COR-L47 (cell line): ENCODE data around the gene TSPY3.
"Not testable (repeated sequence)": the region's sequence is repeated elsewhere in the genome, so short reads cannot be mapped to it uniquely, and the experiment has no call there.

Experiments
- DNase-seq: peaks from one replicate; lab custom pipeline; 2025; lab: John Stamatoyannopoulos, UW

The TSPY3 gene

DNA sequence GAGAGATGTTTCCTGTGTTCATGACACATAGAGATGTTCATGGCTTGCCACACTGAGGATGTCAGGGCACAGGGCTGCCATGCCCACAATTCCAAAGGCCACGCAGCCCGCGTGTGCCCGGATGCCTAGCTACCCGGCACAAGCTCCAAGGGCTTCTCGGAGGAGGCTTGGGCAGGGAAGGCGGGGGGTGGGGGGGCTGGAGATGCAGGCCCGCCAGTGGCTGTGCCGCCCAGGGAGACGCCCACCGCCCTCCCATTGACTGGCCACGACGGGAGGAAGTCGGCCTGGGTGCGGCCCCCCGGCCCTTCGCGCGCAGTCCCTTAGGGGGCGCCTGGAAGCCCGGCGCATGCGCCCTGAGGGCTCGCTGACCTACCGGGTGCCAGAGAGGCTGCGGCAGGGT is at the start of gene TSPY3:
TSS of gene TSPY3 (plus strand) at position 301 of the 400 bp plus-strand sequence. CDS start at position 347, 46 bp downstream.
- DNase-seq: not testable (repeated sequence)

GRCh38 chrY:9357497-9357896 is 40.7 kb upstream of the TSPY3 start, which contains the start of gene TSPY8:
TSS of gene TSPY8 (plus strand) at chrY:9357797. CDS start at chrY:9357843, 46 bp downstream.
- not testable (repeated sequence) for DNase-seq

DNA sequence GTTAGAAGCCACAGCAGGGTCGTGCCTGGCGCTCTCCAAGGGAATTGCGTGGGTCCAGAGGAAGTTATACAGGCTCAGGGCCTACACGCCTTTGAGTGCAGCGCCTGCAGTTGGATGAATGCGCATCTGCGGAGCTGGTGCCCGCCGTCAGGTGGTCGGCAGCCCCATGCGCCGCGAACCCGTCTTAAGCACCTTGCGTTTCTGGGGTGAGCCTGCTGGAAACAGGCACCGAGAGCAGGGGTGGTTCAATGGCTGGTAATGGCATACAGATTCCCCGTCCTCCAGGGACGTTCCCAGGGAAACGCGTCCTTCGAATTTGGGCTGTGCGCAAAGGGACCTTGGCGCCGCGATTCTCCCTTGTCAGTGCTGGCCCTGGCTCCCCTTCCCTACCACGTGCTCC is 1.7 kb upstream of the TSPY3 start:
- DNase-seq: not testable (repeated sequence)
